Activated T-helper 2 cell treated with anti-CD3 and anti-CD28 coated beads, Interferon-gamma antibody, Interleukin-2, Interleukin-4, amounts not matched to agents 10 μg/mL and 5 μg/mL and 100 μg/mL, durations not matched to agents 14 hours and 24 hours and 36 hours (primary cell): ENCODE results near the gene TSPAN15. TPM values are rescaled to one million over a fixed set of nuclear protein-coding genes. Genes with fewer than 3 reads are reported as not detected.

Source experiments
- total RNA-seq: library from RNA; stranded (reverse); gene quantifications from 2 replicates; pipeline ENCODE4 v1.2.3, GENCODE V29; 2022

The TSPAN15 gene
- total RNA-seq, 1 donor from 2014 or later: 0.55 TPM

Other genes with a start within 250 kb of the TSPAN15 start
- 0.09 and 0.11 TPM in 2 replicates for gene HKDC1, start 231.1 kb upstream of the TSPAN15 start, total RNA-seq
- 197 TPM in 2 replicates for gene HK1, start 173.0 kb upstream of the TSPAN15 start, total RNA-seq
- not detected in 2 replicates for gene TACR2, start 34.5 kb upstream of the TSPAN15 start, total RNA-seq
- gene NEUROG3, start 122.0 kb downstream of the TSPAN15 start, total RNA-seq: not detected in 2 replicates
- 9.3 and 12.1 TPM in 2 replicates for gene FAM241B, start 178.8 kb downstream of the TSPAN15 start, total RNA-seq